Measurements from ENCODE around the gene DNASE1.
"Not testable (repeated sequence)": the region's sequence is repeated elsewhere in the genome, so short reads cannot be mapped to it uniquely, and the experiment has no call there.

Gene DNASE1

DNA sequence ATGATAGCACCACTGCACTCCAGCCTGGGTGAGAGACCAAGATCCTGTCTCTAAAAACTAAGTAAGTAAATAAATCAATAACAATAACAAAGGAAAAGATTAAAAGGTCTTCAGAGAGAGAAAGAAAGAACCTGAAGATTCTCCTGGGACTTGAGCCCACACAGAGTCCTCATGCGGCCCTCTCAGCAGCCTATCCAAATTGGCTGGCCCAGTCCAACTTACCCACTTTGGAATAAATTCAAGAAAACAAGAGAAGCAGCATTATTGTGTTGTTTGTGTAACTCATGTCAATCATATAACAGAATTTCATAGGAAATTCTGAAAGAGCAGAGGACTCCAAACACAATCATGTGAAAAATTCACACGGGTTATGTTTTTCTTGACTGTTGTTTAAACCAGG lies 46.9 kb upstream of the DNASE1 start:
- no peak overlapping the region for H3K4me3 ChIP-seq (ENCODE audit: low read length)
- H3F3A ChIP-seq (ENCODE audit: insufficient read depth, low read length) = peaks cover 3% of the 10 kb centered on the region; the same call in 1 of the 2 replicates
- H3K9me3 ChIP-seq (replicated peaks; ENCODE audit: insufficient read depth, low read length) = no peaks in the 10 kb centered on the region
- no peak for DNase-seq
- H3K4me1 ChIP-seq (ENCODE audit: low read length) = peaks cover 8% of the 10 kb centered on the region
- no peaks in the 10 kb centered on the region for H3K9me2 ChIP-seq (replicated peaks; ENCODE audit: insufficient read depth, low read length)
- H3K79me2 ChIP-seq (ENCODE audit: low read length) = peaks cover 21% of the 10 kb centered on the region
- no peaks in the 10 kb centered on the region for H3K36me3 ChIP-seq (replicated peaks; ENCODE audit: insufficient read depth, low read length)
- no peak for TF ChIP-seq EZH2phosphoT487 (IDR thresholded peaks at IDR 0.05; ENCODE audit: low read length)
- TF ChIP-seq, protein P1, sequence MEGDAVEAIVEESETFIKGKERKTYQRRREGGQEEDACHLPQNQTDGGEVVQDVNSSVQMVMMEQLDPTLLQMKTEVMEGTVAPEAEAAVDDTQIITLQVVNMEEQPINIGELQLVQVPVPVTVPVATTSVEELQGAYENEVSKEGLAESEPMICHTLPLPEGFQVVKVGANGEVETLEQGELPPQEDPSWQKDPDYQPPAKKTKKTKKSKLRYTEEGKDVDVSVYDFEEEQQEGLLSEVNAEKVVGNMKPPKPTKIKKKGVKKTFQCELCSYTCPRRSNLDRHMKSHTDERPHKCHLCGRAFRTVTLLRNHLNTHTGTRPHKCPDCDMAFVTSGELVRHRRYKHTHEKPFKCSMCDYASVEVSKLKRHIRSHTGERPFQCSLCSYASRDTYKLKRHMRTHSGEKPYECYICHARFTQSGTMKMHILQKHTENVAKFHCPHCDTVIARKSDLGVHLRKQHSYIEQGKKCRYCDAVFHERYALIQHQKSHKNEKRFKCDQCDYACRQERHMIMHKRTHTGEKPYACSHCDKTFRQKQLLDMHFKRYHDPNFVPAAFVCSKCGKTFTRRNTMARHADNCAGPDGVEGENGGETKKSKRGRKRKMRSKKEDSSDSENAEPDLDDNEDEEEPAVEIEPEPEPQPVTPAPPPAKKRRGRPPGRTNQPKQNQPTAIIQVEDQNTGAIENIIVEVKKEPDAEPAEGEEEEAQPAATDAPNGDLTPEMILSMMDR (IDR thresholded peaks at IDR 0.05; ENCODE audit: low read length) = no peak
- TF ChIP-seq EZH2 (optimal IDR thresholded peaks at IDR 0.05; ENCODE audit: low read depth, low read length) = no peak
- no peak overlapping the region for H3K9ac ChIP-seq (ENCODE audit: low read length)
- no peak overlapping the region for H3K27ac ChIP-seq (ENCODE audit: low read length)
- no peak overlapping the region for H3K4me2 ChIP-seq (ENCODE audit: low read depth, low read length)
- no peaks in the 10 kb centered on the region for H4K20me1 ChIP-seq (ENCODE audit: insufficient read depth, low read length)
- H2AFZ ChIP-seq (ENCODE audit: low read length) = no peak overlapping the region
- H3K27me3 ChIP-seq (replicated peaks; ENCODE audit: insufficient read depth, low read length) = no peaks in the 10 kb centered on the region

DNA sequence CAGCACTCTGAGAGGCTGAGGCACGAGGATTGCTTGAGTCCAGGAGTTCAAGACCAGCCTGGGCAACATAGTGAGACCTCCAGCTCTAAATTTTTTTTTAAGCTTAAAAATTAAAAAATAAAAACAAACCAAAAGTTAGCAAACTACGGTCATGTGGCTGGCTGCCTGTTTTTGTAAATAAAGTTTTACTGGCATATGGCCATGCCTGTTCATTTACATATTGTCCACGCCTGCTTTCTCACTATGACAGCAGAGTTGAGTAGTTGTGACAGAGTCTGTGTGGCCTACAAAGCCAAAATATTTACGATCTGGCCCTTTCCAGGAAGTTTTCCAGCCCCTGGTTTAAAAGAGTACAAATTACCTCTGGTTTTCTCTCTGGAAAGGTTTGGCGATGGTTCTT lies 46.4 kb upstream of the DNASE1 start:
- Histone ChIP-seq H3K79me2 (ENCODE audit: low read length) (peaks cover 25% of the 10 kb centered on the region), H3K9me3 (replicated peaks; ENCODE audit: insufficient read depth, low read length) (no peaks in the 10 kb centered on the region), H3K4me3 (ENCODE audit: low read length) (no peak overlapping the region), H3K27ac (ENCODE audit: low read length) (no peak overlapping the region), H3F3A (ENCODE audit: insufficient read depth, low read length) (peaks cover 3% of the 10 kb centered on the region; the same call in 1 of the 2 replicates), H3K9me2 (replicated peaks; ENCODE audit: insufficient read depth, low read length) (no peaks in the 10 kb centered on the region), H3K4me2 (ENCODE audit: low read depth, low read length) (no peak overlapping the region), H3K27me3 (replicated peaks; ENCODE audit: insufficient read depth, low read length) (no peaks in the 10 kb centered on the region), H3K4me1 (ENCODE audit: low read length) (peaks cover 12% of the 10 kb centered on the region), H4K20me1 (ENCODE audit: insufficient read depth, low read length) (no peaks in the 10 kb centered on the region), H2AFZ (ENCODE audit: low read length) (no peak overlapping the region), H3K36me3 (replicated peaks; ENCODE audit: insufficient read depth, low read length) (no peaks in the 10 kb centered on the region), H3K9ac (ENCODE audit: low read length) (no peak overlapping the region)
- no peak for DNase-seq
- TF ChIP-seq, protein P1 (IDR thresholded peaks at IDR 0.05; ENCODE audit: low read length) = no peak
- TF ChIP-seq EZH2phosphoT487 (IDR thresholded peaks at IDR 0.05; ENCODE audit: low read length) = no peak

DNA sequence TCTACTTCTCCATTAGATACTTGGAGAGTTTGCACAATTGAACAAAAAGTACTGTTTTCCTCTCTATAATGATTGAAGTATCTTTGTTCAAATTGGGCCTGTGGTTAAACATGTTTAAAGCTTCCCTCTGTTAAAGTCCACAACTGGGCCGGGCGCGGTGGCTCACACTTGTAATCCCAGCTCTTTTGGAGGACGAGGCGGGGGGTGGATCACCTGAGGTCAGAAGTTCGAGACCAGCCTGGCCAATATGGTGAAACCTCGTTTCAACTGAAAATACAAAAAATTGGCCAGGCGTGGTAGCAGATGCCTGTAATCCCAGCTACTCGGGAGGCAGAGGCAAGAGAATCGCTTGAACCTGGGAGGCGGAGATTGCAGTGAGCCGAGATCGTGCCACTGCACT lies 45.5 kb upstream of the DNASE1 start:
- not testable (repeated sequence) for H3K9me2 ChIP-seq (replicated peaks; ENCODE audit: insufficient read depth, low read length); H3K27me3 ChIP-seq (replicated peaks; ENCODE audit: insufficient read depth, low read length); H3K4me2 ChIP-seq (ENCODE audit: low read depth, low read length); H3K36me3 ChIP-seq (replicated peaks; ENCODE audit: insufficient read depth, low read length); H4K20me1 ChIP-seq (ENCODE audit: insufficient read depth, low read length); H3K4me3 ChIP-seq (ENCODE audit: low read length); H3K9me3 ChIP-seq (replicated peaks; ENCODE audit: insufficient read depth, low read length); H3K9ac ChIP-seq (ENCODE audit: low read length); H3F3A ChIP-seq (ENCODE audit: insufficient read depth, low read length); DNase-seq; H3K27ac ChIP-seq (ENCODE audit: low read length); H2AFZ ChIP-seq (ENCODE audit: low read length)
- Histone ChIP-seq H3K79me2 (ENCODE audit: low read length) (peaks cover 34% of the 10 kb centered on the region), H3K4me1 (ENCODE audit: low read length) (peaks cover 14% of the 10 kb centered on the region)

DNA sequence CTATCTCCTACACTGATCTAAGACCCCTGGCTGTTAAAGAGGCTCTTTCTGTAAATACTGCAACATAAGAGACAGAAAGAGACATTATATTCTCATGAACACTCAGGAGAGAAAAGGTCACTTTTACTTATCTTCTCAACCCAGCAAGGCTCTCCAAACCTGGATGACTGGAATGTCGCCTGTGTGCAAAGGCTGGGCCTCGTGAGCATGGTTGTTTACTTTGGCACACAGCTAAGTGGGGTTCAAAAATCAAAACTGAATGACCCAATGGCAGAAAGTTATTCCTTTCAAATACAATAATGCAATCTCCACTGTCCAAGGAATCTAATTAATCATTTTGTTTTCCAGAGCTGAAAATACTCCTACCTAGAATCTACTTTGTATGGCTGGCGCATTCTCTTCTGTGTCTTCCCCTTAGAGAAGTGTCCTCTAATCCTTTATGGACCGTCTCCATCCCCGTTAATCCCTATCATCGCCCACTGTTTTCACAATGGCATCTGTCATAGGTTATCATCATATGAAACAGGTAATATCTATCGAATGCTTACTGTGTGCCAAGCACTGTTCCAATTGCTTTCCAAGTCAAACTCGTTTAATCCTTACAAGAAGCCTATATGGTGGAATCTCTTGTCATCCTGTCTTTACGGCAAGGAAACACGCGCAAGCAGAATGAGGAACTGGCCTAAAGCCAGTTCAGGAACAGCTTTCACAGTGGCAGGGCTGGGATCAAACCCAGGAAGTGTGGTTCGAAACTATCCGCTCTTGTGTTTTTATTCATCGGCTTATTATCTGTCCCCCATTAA lies 44.4 kb upstream of the DNASE1 start:
- Histone ChIP-seq H3K4me3 (ENCODE audit: low read length) (peak overlapping the region; percentile 96), H3K27me3 (replicated peaks; ENCODE audit: insufficient read depth, low read length) (no peaks in the 10 kb centered on the region), H3K4me1 (ENCODE audit: low read length) (peaks cover 14% of the 10 kb centered on the region), H4K20me1 (ENCODE audit: insufficient read depth, low read length) (no peaks in the 10 kb centered on the region), H3K4me2 (ENCODE audit: low read depth, low read length) (peak overlapping the region; percentile 96), H2AFZ (ENCODE audit: low read length) (peak overlapping the region; percentile 95; the same call in 1 of the 2 replicates), H3K9me2 (replicated peaks; ENCODE audit: insufficient read depth, low read length) (no peaks in the 10 kb centered on the region), H3K9ac (ENCODE audit: low read length) (peak overlapping the region; percentile 88; the same call in 1 of the 2 replicates), H3K36me3 (replicated peaks; ENCODE audit: insufficient read depth, low read length) (no peaks in the 10 kb centered on the region), H3K27ac (ENCODE audit: low read length) (no peak overlapping the region), H3K9me3 (replicated peaks; ENCODE audit: insufficient read depth, low read length) (no peaks in the 10 kb centered on the region), H3K79me2 (ENCODE audit: low read length) (peaks cover 45% of the 10 kb centered on the region), H3F3A (ENCODE audit: insufficient read depth, low read length) (peaks cover 3% of the 10 kb centered on the region; the same call in 1 of the 2 replicates)
- DNase-seq = no peak
- TF ChIP-seq EZH2 (optimal IDR thresholded peaks at IDR 0.05; ENCODE audit: low read depth, low read length) = no peak
- TF ChIP-seq EZH2phosphoT487 (IDR thresholded peaks at IDR 0.05; ENCODE audit: low read length) = no peak
- TF ChIP-seq, protein P1 (IDR thresholded peaks at IDR 0.05; ENCODE audit: low read length) = no peak
